Karpas-422 (cell line): ENCODE results near the gene GCLM. TPM values are rescaled to one million over a fixed set of nuclear protein-coding genes. Genes with fewer than 3 reads are reported as not detected.

Source experiments
- DNase-seq: peaks from one replicate; pipeline ENCODE4 v3.0.0-alpha.2; 2015
- H2AFZ ChIP-seq: fragments of 200-600 bp; sonication (generic); 2 replicates; pipeline ENCODE4 v1.6.1; 2014; ENCODE audit warnings: antibody characterized with exemption, low read length, mixed read lengths
- H3K27ac ChIP-seq: fragments of 200-600 bp; sonication (generic); 2 replicates; pipeline ENCODE4 v1.5.1; 2014; ENCODE audit warnings: mild to moderate bottlenecking, low read length, moderate library complexity
- H3K27me3 ChIP-seq: fragments of 200-600 bp; sonication (generic); 2 replicates; pipeline ENCODE4 v1.6.1; 2014; ENCODE audit warnings: low read length, mixed read lengths
- H3K36me3 ChIP-seq: fragments of 200-600 bp; sonication (generic); 2 replicates; pipeline ENCODE4 v1.6.1; 2014; ENCODE audit warnings: low read length, mixed read lengths; ENCODE audit not compliant: insufficient read depth
- H3K4me1 ChIP-seq: fragments of 200-600 bp; sonication (generic); 2 replicates; pipeline ENCODE4 v1.6.1; 2014; ENCODE audit warnings: mild to moderate bottlenecking, low read length, mixed read lengths
- H3K4me2 ChIP-seq: fragments of 200-600 bp; sonication (generic); 2 replicates; pipeline ENCODE4 v1.6.1; 2014; ENCODE audit warnings: low read length, low read depth, mild to moderate bottlenecking; ENCODE audit not compliant: poor library complexity, severe bottlenecking
- H3K4me3 ChIP-seq: fragments of 200-600 bp; sonication (generic); 2 replicates; pipeline ENCODE4 v1.5.1; 2014; ENCODE audit warnings: mild to moderate bottlenecking, antibody characterized with exemption, low read length, mixed read lengths
- H3K79me2 ChIP-seq: fragments of 200-600 bp; sonication (generic); 2 replicates; pipeline ENCODE4 v1.6.1; 2014; ENCODE audit warnings: mild to moderate bottlenecking, low read length, mixed read lengths
- H3K9ac ChIP-seq: fragments of 200-600 bp; sonication (generic); 2 replicates; pipeline ENCODE4 v1.6.0; 2014; ENCODE audit warnings: low read length
- H3K9me2 ChIP-seq: fragments of 200-600 bp; sonication (generic), shearing (Covaris generic); replicated peaks from 2 replicates; pipeline ENCODE4 v1.6.0; 2014; ENCODE audit warnings: mild to moderate bottlenecking, low read length, moderate library complexity; ENCODE audit not compliant: insufficient read depth
- H3K9me3 ChIP-seq: fragments of 300-700, 200-600 bp; sonication (generic); 2 replicates; pipeline ENCODE4 v1.6.1; 2014; ENCODE audit warnings: low read length, mixed read lengths
- H4K20me1 ChIP-seq: fragments of 200-600 bp; sonication (generic); 2 replicates; pipeline ENCODE4 v1.6.1; 2014; ENCODE audit warnings: mild to moderate bottlenecking, antibody characterized with exemption, low read length, low read depth; ENCODE audit not compliant: insufficient read depth
- total RNA-seq: library from RNA; depleted of rRNA; stranded (reverse); fragments of >200 nt; shearing (Covaris generic); gene quantifications from 2 replicates; pipeline ENCODE4 v1.2.3, GENCODE V29; 2014; ENCODE audit warnings: low replicate concordance

Gene GCLM
- total RNA-seq, 1 experiment from 2014 or later, result 11.5 TPM

GRCh38 chr1:93848350-93848883, 60.8 kb downstream of the GCLM start:
- DNase-seq, result no peak
- Histone ChIP-seq H3K79me2 (no peaks in the 10 kb centered on the region), H3K4me1 (peaks cover 23% of the 10 kb centered on the region), H3K36me3 (no peaks in the 10 kb centered on the region), H3K4me2 (peak overlapping the region; percentile 95), H3K27ac (no peak overlapping the region), H3K4me3 (peak overlapping the region; percentile 76), H3K9me2 (no peaks in the 10 kb centered on the region), H2AFZ (peak overlapping the region; percentile 95; the same call in 1 of the 2 replicates), H3K9me3 (no peaks in the 10 kb centered on the region), H3K27me3 (0 out of 2 replicates have a peak, but pooled peaks cover 2% of the 10 kb centered on the region), H4K20me1 (no peaks in the 10 kb centered on the region), H3K9ac (peak overlapping the region; percentile 93)

- Histone ChIP-seq H4K20me1 (no peaks in the 10 kb centered on the region), H3K9me3 (no peaks in the 10 kb centered on the region), H3K27ac (peak overlapping the region; percentile 51; the same call in 1 of the 2 replicates), H3K4me3 (peak overlapping the region; percentile 76), H3K4me1 (peaks cover 23% of the 10 kb centered on the region), H3K9ac (peak overlapping the region; percentile 93), H3K9me2 (no peaks in the 10 kb centered on the region), H3K79me2 (no peaks in the 10 kb centered on the region), H2AFZ (peak overlapping the region; percentile 95), H3K4me2 (peak overlapping the region; percentile 95), H3K27me3 (0 out of 2 replicates have a peak, but pooled peaks cover 2% of the 10 kb centered on the region), H3K36me3 (no peaks in the 10 kb centered on the region)
- DNase-seq, result peak; percentile 83
Observed at GRCh38 chr1:93847811-93848288, 61.4 kb downstream of the GCLM start.

GRCh38 chr1:93846992-93847810, 62.0 kb downstream of the GCLM start:
- Histone ChIP-seq H3K9ac (peak overlapping the region; percentile 93), H3K4me1 (peaks cover 23% of the 10 kb centered on the region), H3K27me3 (no peaks in the 10 kb centered on the region), H3K9me2 (no peaks in the 10 kb centered on the region), H3K9me3 (no peaks in the 10 kb centered on the region), H3K79me2 (no peaks in the 10 kb centered on the region), H3K4me3 (peak overlapping the region; percentile 76), H3K27ac (peak overlapping the region; percentile 74), H4K20me1 (no peaks in the 10 kb centered on the region), H3K36me3 (no peaks in the 10 kb centered on the region), H2AFZ (peak overlapping the region; percentile 95), H3K4me2 (peak overlapping the region; percentile 95)
- DNase-seq, result peak; percentile 95

- Histone ChIP-seq H3K4me1 (peaks cover 23% of the 10 kb centered on the region), H3K27me3 (no peaks in the 10 kb centered on the region), H3K9me3 (no peaks in the 10 kb centered on the region), H3K27ac (peak overlapping the region; percentile 74), H3K79me2 (no peaks in the 10 kb centered on the region), H3K9ac (peak overlapping the region; percentile 93), H3K9me2 (no peaks in the 10 kb centered on the region), H3K4me3 (peak overlapping the region; percentile 76), H3K36me3 (no peaks in the 10 kb centered on the region), H3K4me2 (peak overlapping the region; percentile 95), H2AFZ (peak overlapping the region; percentile 80), H4K20me1 (no peaks in the 10 kb centered on the region)
- DNase-seq, result peak; percentile 96
Observed at GRCh38 chr1:93846206-93846991, 62.8 kb downstream of the GCLM start.

GRCh38 chr1:93845538-93846205, 63.6 kb downstream of the GCLM start:
- peak overlapping the region; percentile 76 for H3K4me3 ChIP-seq

GRCh38 chr1:93844262-93845045, 64.8 kb downstream of the GCLM start:
- Histone ChIP-seq H3K9ac (no peak overlapping the region), H3K4me3 (no peak overlapping the region), H3K9me2 (no peaks in the 10 kb centered on the region), H3K79me2 (no peaks in the 10 kb centered on the region), H3K36me3 (no peaks in the 10 kb centered on the region), H3K27me3 (no peaks in the 10 kb centered on the region), H3K9me3 (no peaks in the 10 kb centered on the region), H4K20me1 (no peaks in the 10 kb centered on the region), H3K27ac (no peak overlapping the region), H2AFZ (no peak overlapping the region), H3K4me1 (peaks cover 23% of the 10 kb centered on the region), H3K4me2 (peak overlapping the region; percentile 12)
- peak; percentile 82 for DNase-seq

More at GRCh38 chr1:93845538-93846205, 63.6 kb downstream of the GCLM start:
- H3K9ac ChIP-seq, result peak overlapping the region; percentile 93
- H3K9me3 ChIP-seq, result no peaks in the 10 kb centered on the region
- H2AFZ ChIP-seq, result peak overlapping the region; percentile 80
- no peaks in the 10 kb centered on the region for H3K36me3 ChIP-seq
- H4K20me1 ChIP-seq, result no peaks in the 10 kb centered on the region
- no peaks in the 10 kb centered on the region for H3K9me2 ChIP-seq
- H3K4me2 ChIP-seq, result peak overlapping the region; percentile 95
- no peak for DNase-seq
- H3K79me2 ChIP-seq, result no peaks in the 10 kb centered on the region
- H3K4me1 ChIP-seq, result peaks cover 23% of the 10 kb centered on the region
- H3K27me3 ChIP-seq, result no peaks in the 10 kb centered on the region
- H3K27ac ChIP-seq, result peak overlapping the region; percentile 30

- H3K9ac ChIP-seq, result no peak overlapping the region
- no peaks in the 10 kb centered on the region for H3K27me3 ChIP-seq
- no peak overlapping the region for H3K4me2 ChIP-seq
- H4K20me1 ChIP-seq, result no peaks in the 10 kb centered on the region
- no peaks in the 10 kb centered on the region for H3K9me3 ChIP-seq
- H3K27ac ChIP-seq, result no peak overlapping the region
- no peak overlapping the region for H3K4me3 ChIP-seq
- H3K4me1 ChIP-seq, result peaks cover 16% of the 10 kb centered on the region
- no peaks in the 10 kb centered on the region for H3K9me2 ChIP-seq
- no peak overlapping the region for H2AFZ ChIP-seq
- peak; percentile 35 for DNase-seq
- H3K36me3 ChIP-seq, result no peaks in the 10 kb centered on the region
- no peaks in the 10 kb centered on the region for H3K79me2 ChIP-seq
Observed at GRCh38 chr1:93842750-93843500, 66.3 kb downstream of the GCLM start.
